ENCODE data around the gene DHODH. TPM values are rescaled to one million over a fixed set of nuclear protein-coding genes. Genes with fewer than 3 reads are reported as not detected.
A peak's percentile ranks its signal among the peaks of the same experiment; 100 is the strongest.
"Not testable (repeated sequence)": the region's sequence is repeated elsewhere in the genome, so short reads cannot be mapped to it uniquely, and the experiment has no call there.

Gene DHODH
- polyA plus RNA-seq (ENCODE audit: insufficient read length): 16.3 TPM
- long read RNA-seq, donor 1, partial matches to known transcripts: 8 of 9 reads
- long read RNA-seq, donor 1, other reads (novel, unspliced or antisense): 0 of 9 reads
- long read RNA-seq, donor 2, partial matches to known transcripts: 6 of 9 reads
- long read RNA-seq, donor 2, other reads (novel, unspliced or antisense): 0 of 9 reads
- long read RNA-seq, donor 3, partial matches to known transcripts: 0 of 2 reads
- long read RNA-seq, donor 3, other reads (novel, unspliced or antisense): 0 of 2 reads
- long read RNA-seq, donor 4: 0 reads
- long read RNA-seq, donor 5, transcript DHODH-201 (9 exons, 2,426 nt): major isoform, 6 of 13 reads
- long read RNA-seq, donor 5, partial matches to known transcripts: 7 of 13 reads
- long read RNA-seq, donor 5, other reads (novel, unspliced or antisense): 0 of 13 reads
- long read RNA-seq, donor 6, partial matches to known transcripts: 5 of 8 reads
- long read RNA-seq, donor 6, other reads (novel, unspliced or antisense): 0 of 8 reads
- long read RNA-seq, donor 7, partial matches to known transcripts: 6 of 9 reads
- long read RNA-seq, donor 7, other reads (novel, unspliced or antisense): 0 of 9 reads
- long read RNA-seq, donor 8, partial matches to known transcripts: 0 of 2 reads
- long read RNA-seq, donor 8, other reads (novel, unspliced or antisense): 0 of 2 reads

GRCh38 chr16:72008424-72009216 is at the start of gene DHODH:
Gene DHODH, plus strand, starts transcription at chr16:72008744. Its CDS starts 21 bp downstream, at chr16:72008765.
- peak; percentile 97 for DNase-seq

- DNase-seq: peak; percentile 85
These were observed 47.2 kb upstream of the DHODH start for GRCh38 chr16:71961066-71962039.

DNA sequence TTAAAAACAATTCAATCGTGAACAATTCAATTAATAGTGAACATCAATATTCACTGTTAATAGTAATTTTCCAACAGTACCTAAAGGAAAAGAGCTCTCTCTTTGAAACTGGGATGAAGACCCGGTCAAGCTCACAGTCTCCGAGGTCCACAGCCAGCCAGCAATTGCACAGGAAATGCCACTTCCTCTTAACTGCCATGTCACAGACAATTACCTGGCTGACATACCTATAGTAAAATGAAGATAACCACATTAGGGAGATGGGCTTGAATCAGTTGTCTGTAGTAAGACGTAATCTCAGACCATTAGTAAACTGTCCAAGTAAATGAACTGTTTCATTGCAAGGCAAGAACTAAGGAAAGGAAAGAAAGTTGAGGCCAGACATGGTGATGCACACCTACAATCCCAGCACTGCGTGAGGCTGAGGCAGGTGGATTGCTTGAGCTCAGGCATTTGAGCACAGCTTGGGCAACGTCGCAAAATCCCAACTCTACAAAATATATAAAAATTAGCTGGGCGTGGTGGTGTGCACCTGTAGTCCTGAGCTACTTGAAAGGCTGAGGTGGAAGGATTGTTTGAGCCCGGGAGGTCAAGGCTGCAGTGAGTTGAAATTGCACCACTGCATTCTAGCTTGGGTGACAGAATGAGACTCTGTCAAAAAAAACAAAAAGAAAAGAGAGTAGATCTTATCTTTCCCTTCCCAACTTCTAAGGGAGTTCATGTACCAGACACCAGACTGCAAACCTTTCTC is 45.2 kb upstream of the DHODH start:
- DNase-seq: no peak

DNA sequence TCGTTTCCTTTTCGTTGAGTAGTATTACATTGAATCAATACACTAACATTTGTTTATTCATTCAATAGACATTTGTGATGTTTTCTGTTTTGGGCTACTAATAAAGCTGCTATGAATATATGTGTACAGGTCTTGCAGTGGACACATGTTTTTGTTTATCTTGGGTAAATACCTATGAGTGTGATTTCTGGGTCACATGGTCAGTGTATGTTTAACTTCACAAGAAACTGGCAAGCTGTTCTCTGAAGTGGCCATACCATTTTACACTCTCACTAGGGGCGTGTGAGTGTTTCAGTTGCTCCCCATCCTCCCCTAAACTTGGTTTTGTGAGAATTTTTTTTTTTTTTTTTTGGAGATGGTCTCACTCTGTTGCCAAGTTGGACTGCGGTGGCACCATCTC is 43.3 kb upstream of the DHODH start:
- no peak for DNase-seq

GRCh38 chr16:71966932-71967331 is 41.6 kb upstream of the DHODH start:
- no peak for DNase-seq

DNA sequence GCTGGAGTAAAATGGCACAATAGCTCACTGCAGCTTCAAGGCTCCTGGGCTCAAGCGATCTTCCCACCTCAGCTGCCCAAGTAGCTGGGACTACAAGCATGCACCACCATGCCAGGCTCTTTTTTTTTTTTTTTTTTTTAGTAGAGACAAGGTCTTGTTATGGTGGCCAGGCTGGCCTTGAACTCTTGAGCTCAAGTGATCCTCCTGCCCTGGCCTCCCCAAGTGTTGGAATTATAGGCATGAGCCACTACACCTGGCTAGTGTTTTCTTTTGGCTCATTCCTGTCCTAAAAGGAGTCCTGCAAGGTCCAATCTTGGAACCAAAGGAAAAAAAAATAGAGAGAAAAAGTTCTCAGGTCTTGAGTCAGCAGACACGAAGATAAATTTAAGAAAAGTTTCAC is 39.2 kb upstream of the DHODH start:
- DNase-seq: no peak

- DNase-seq: no peak
These were observed 37.0 kb upstream of the DHODH start for GRCh38 chr16:71971571-71971970.

GRCh38 chr16:71972356-71972755 is 36.2 kb upstream of the DHODH start:
- no peak for DNase-seq

GRCh38 chr16:71973001-71973400 is 35.5 kb upstream of the DHODH start:
- DNase-seq: no peak

GRCh38 chr16:71974068-71974818 is 34.3 kb upstream of the DHODH start:
- no peak for DNase-seq

DNA sequence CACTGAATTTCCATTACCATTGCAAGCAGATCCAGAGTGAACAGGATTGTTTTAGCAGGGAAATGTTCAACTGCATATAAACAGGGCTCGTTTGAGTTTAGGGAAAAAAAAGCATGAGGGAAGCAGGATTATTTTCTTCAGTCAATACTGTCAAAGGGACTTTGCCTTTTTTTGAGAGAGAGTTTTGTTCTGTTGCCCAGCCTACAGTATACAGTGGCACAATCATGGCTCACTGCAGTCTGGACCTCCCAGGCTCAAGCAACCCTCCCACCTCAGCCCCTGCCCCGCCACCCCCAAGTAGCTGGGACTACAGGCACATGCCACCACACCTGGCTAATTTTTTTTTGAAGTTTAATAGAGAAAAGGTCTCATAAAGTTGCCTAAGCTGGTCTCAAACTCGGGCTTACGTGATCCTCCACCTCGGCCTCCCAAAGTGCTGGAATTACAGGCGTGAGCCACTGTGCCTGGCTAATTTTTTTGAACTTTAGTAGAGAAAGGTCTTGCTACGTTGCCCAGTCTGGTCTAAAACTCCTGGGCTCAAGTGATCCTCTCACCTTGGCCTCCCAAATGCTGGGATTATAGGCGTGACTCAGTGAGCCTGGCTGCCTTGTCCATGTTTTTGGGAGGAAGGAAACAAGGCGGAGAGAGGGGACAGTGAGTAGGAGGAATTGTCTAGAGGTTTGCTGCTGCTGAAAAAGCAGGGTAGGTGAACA is 23.1 kb upstream of the DHODH start:
- no peak for DNase-seq

GRCh38 chr16:71986131-71986530 is 22.4 kb upstream of the DHODH start:
- DNase-seq: no peak

DNA sequence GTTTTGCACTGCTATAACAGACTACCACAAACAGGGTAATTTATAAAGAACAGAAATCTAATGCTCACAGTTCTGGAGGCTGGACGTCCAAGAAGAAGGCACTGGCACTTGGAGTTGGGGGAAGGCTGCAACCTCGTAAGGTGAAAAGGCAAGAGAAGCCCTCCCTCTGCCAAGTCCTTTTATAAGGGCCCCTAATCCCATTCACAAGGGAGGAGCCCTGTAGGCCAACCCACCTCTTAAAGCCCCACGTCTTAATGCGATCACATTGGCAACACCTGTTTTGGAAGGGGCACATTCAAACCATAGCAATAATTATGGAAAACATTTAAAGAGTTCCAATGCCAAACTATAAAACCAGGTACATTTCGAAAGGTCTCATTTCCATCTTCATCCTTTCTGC is 13.5 kb upstream of the DHODH start:
- DNase-seq: no peak

DNA sequence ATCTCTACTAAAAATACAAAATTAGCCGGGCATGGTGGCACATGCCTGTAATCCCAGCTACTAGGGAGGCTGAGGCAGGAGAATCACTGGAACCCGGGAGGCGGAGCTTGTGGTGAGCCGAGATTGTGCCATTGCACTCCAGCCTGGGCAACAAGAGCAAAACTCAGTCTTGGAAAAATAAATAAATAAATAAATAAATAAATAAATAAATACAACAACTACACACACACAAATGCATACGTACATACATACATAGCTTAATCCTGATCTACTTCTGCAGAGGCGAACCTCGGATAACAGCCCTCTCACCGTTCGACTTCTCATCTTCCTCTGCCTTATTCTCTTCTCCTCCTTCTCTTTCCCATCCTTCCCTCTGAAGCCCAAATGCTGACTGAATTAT is 11.0 kb upstream of the DHODH start:
- not testable (repeated sequence) for DNase-seq

DNA sequence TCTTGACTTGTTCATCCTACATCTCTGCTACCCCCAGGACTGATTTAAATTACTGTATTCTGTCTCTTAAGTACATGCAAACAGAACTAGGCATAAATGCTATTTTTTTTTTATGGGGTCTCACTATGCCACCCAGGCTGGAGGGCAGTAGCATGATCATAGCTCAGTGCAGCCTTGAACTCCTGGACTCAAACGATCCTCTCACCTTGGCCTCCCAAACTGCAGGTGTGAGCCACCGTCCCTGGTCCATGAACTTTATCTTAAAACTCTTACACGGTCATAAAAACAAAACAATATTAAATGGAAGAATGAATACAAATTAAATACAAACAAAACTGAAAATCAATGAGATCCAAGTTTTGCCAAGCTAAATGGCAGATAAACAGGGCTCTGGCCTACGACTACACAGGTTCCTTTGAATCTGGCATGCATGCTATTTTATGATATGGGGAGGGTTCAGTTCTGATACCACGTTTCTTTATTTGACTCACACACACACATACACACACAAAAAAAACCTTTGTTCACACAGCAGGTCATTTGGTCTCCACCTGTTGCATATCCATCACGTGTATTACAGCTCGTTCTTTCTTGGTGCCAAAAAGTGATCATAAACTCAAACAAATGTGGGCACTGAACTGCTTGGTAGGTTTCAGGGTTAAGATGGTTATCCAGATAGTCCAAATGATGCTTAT is 7.2 kb upstream of the DHODH start:
- DNase-seq: no peak

DNA sequence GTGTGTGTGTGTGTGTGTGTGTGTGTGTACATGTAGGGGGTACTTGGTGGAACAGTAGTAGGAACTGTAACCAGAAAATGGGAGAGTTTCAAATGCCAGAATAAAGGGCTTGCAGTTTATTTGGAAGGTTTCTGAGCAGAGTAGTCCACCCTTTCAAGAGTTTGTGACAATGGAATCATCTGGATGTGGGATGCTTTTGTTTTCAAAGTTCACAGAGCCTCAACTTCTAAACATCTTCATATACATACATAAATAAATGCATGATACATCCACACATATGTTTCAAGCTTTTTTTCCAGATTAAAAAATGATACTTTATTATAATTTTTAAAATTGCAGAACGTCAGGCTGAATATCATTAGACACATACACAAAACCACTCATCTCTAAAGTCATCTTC is 5.9 kb upstream of the DHODH start:
- DNase-seq: no peak

GRCh38 chr16:72008065-72008423 is 500 bp upstream of the DHODH start:
- not testable (repeated sequence) for DNase-seq

DNA sequence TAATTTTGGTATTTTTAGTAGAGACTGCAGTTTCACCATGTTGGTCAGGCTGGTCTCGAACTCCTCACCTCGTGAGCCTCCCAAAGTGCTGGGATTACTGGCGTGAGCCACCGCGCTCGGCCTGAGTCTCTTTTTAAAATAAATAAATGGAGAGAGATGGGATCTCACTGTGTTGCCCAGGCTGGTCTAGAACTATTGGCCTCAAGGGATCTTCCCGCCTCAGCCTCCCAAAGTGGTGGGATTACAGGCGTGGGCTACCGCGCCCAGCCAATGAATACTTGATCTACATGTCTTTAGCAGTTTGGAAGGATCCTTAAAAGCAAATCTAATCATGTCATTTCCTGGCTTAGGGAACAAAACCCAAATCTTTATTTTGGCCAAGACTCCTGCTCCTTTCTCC is 1.2 kb downstream of the DHODH start:
- DNase-seq: no peak

- DNase-seq: no peak
These were observed 4.1 kb downstream of the DHODH start for GRCh38 chr16:72012607-72013006.
